GM12878 (cell line): ENCODE data around the gene RB1. TPM values are rescaled to one million over a fixed set of nuclear protein-coding genes. Genes with fewer than 3 reads are reported as not detected.

Source experiments
- ATAC-seq: fragments of 200-7000 bp; cut with Tn5 transposase; 3 replicates; pipeline ENCODE4 v1.9.1; 2020; ENCODE audit warnings: mild to moderate bottlenecking, moderate library complexity
- BruUV-seq: library from RNA; stranded (reverse); fragments of 400-500 nt; replicated peaks from 2 replicates; lab custom pipeline; 2021; lab: Mats Ljungman, UMichigan
- CTCF ChIA-PET: fragments of 300-600 bp; sonication (Branson Sonifier 250); formaldehyde crosslinking; extraction: SDS; loops from one replicate; lab custom pipeline; 2021; ENCODE audit warnings: inconsistent platforms; lab: Yijun Ruan, JAX
- POLR2A ChIA-PET: fragments of 350-600 bp; formaldehyde crosslinking; extraction: SDS; loops from one replicate; lab custom pipeline; 2021; ENCODE audit warnings: inconsistent platforms; lab: Charles Lee
- RAD21 ChIA-PET: fragments of 300-600 bp; sonication (Branson Sonifier 250); formaldehyde crosslinking; loops from one replicate; lab custom pipeline; 2023; ENCODE audit warnings: antibody characterized with exemption; ENCODE audit not compliant: unreplicated experiment; lab: Charles Lee
- SMC1A ChIA-PET: fragments of 300-600 bp; sonication (Branson Sonifier 250); formaldehyde crosslinking; loops from one replicate; lab custom pipeline; 2023; ENCODE audit not compliant: unreplicated experiment, uncharacterized antibody; lab: Charles Lee
- DNase-seq: peaks from one replicate; pipeline ENCODE4 v3.0.0-alpha.2; 2011; ENCODE audit warnings: low read depth, low spot score
- FAIRE-seq: peaks from 3 replicates; lab custom pipeline; 2011; peaks lifted over from hg19 to GRCh38; lab: Jason Lieb, UNC
- H2AFZ ChIP-seq: 2 replicates; pipeline ENCODE4 v1.6.0; 2011; ENCODE audit warnings: low read depth, low read length, control low read depth; ENCODE audit not compliant: control insufficient read depth
- H3K27ac ChIP-seq: 2 replicates; pipeline ENCODE4 v1.5.1; 2011; ENCODE audit warnings: control low read depth; ENCODE audit not compliant: control insufficient read depth, insufficient read depth
- H3K27me3 ChIP-seq, 2 experiments: replicated peaks in 1 of 2; 2 replicates each; pipeline versions ENCODE4 v1.6.0 to v1.6.1; 2011; ENCODE audit warnings: low read length in 1 of 2; ENCODE audit not compliant: control insufficient read depth in 2 of 2, insufficient read depth in 2 of 2
- H3K36me3 ChIP-seq, 2 experiments: 2 replicates each; pipeline ENCODE4 v1.5.1; 2011; ENCODE audit warnings: low read length in 1 of 2; ENCODE audit not compliant: control insufficient read depth in 2 of 2, insufficient read depth in 2 of 2
- H3K4me1 ChIP-seq: 2 replicates; pipeline ENCODE4 v1.6.1; 2011; ENCODE audit warnings: mild to moderate bottlenecking, low read length, moderate library complexity, mixed read lengths; ENCODE audit not compliant: control insufficient read depth, insufficient read depth
- H3K4me2 ChIP-seq: 2 replicates; pipeline ENCODE4 v1.6.0; 2011; ENCODE audit warnings: control low read depth; ENCODE audit not compliant: control insufficient read depth, insufficient read depth
- H3K4me3 ChIP-seq: fragments of 200-600 bp; sonication (generic); 2 replicates; pipeline ENCODE4 v1.5.1; 2016
- H3K79me2 ChIP-seq: 2 replicates; pipeline ENCODE4 v1.6.0; 2011; ENCODE audit warnings: low read length; ENCODE audit not compliant: control insufficient read depth, insufficient read depth
- H3K9ac ChIP-seq: 2 replicates; pipeline ENCODE4 v1.8.0; 2011; ENCODE audit warnings: low read length, control low read depth, mixed read lengths; ENCODE audit not compliant: control insufficient read depth, insufficient read depth
- H3K9me3 ChIP-seq: replicated peaks from 3 replicates; pipeline ENCODE4 v1.5.1; 2011; ENCODE audit warnings: mild to moderate bottlenecking, low read length; ENCODE audit not compliant: control insufficient read depth, insufficient read depth
- H4K20me1 ChIP-seq: 2 replicates; pipeline ENCODE4 v1.6.0; 2011; ENCODE audit not compliant: control insufficient read depth, insufficient read depth
- ASH2L ChIP-seq: fragments of 300-600, 200-600 bp; sonication (generic); IDR thresholded peaks from 2 replicates; pipeline ENCODE4 v1.6.1; 2017; ENCODE audit warnings: low read depth, mild to moderate bottlenecking, borderline replicate concordance
- BACH1 ChIP-seq: fragments of 450-650 bp; IDR thresholded peaks from 2 replicates; pipeline ENCODE4 v1.6.1; 2017; ENCODE audit warnings: mild to moderate bottlenecking, borderline replicate concordance
- CREM ChIP-seq: IDR thresholded peaks from 2 replicates; pipeline ENCODE4 v1.6.1; 2014; ENCODE audit warnings: antibody characterized with exemption, low read depth
- GATAD2B ChIP-seq: fragments of 450-650 bp; conservative IDR thresholded peaks from 2 replicates; pipeline ENCODE4 v1.6.1; 2017; ENCODE audit warnings: low read depth, mild to moderate bottlenecking, moderate library complexity
- HDAC6 ChIP-seq: fragments of 200-600 bp; sonication (generic); IDR thresholded peaks from one replicate; pipeline ENCODE4 v1.8.0; 2017; ENCODE audit warnings: antibody characterized with exemption; ENCODE audit not compliant: unreplicated experiment
- NBN ChIP-seq: fragments of 450-650 bp; IDR thresholded peaks from 2 replicates; pipeline ENCODE4 v1.6.1; 2016
- NR2C2 ChIP-seq: IDR thresholded peaks from 2 replicates; pipeline ENCODE4 v1.6.1; 2011; ENCODE audit warnings: borderline replicate concordance, low read depth; ENCODE audit not compliant: control insufficient read depth, insufficient read length
- POLR2AphosphoS5 ChIP-seq: IDR thresholded peaks from 2 replicates; pipeline ENCODE4 v1.6.1; 2011; ENCODE audit warnings: mild to moderate bottlenecking, low read length, inconsistent platforms
- RAD21 ChIP-seq: IDR thresholded peaks from 2 replicates; pipeline ENCODE4 v1.6.1; 2011; ENCODE audit warnings: mild to moderate bottlenecking, low read depth, low read length, moderate library complexity; ENCODE audit not compliant: insufficient read depth
- SMC3 ChIP-seq: IDR thresholded peaks from 2 replicates; pipeline ENCODE4 v1.6.1; 2011; ENCODE audit warnings: low read length, improper control_type of control experiment, borderline replicate concordance
- ZNF24 ChIP-seq: fragments of 450-650 bp; IDR thresholded peaks from 2 replicates; pipeline ENCODE4 v1.6.1; 2017; ENCODE audit warnings: antibody characterized with exemption, mild to moderate bottlenecking
- WGBS: methylation state at CpG from one replicate; pipeline ENCODE4 v1.1.6; 2016; ENCODE audit warnings: low lambda C conversion rate; ENCODE audit not compliant: insufficient replicate concordance, insufficient coverage; ENCODE audit errors: missing lambda C conversion rate; 5-methylcytosine and 5-hydroxymethylcytosine counted together
- in situ Hi-C: fragments of 300-500 bp; cut with MboI; formaldehyde crosslinking; loops from 9 replicates; pipeline ENCODE4 v1.14.3; 2018; ENCODE audit warnings: mixed read lengths
- intact Hi-C: fragments of 100-400 bp; cut with micrococcal nuclease; formaldehyde crosslinking; loops from one replicate; pipeline ENCODE4 v1.14.2; 2022; ENCODE audit not compliant: unreplicated experiment
- polyA plus RNA-seq, 11 experiments: library from polyadenylated mRNA; depleted of rRNA in 4 of 11; unstranded in 6 of 11; stranded (reverse) in 5 of 11; fragments of >200 nt; fragmentation: Nextera tagmentation in 4 of 11; fragmentation: Illumina TruSeq in 1 of 11; extraction: Ambion mirVana in 4 of 11; extraction: Trizol in 1 of 11; gene quantifications; 1 replicate in 1 of 11; 2 replicates in 10 of 11; pipeline versions ENCODE4 v1.2.1 to v1.2.3, GENCODE V29; 2011 to 2016; ENCODE audit warnings: inconsistent platforms in 2 of 11, missing spikeins in 2 of 11, low read depth in 1 of 11
- total RNA-seq, 4 experiments: library from RNA; depleted of rRNA in 3 of 4; stranded (reverse); fragments of >200 nt in 3 of 4; fragmentation: Illumina TruSeq in 1 of 4; extraction: Trizol in 1 of 4; gene quantifications; 2 replicates each; pipeline versions ENCODE4 v1.2.1 to v1.2.3, GENCODE V29; 2013 to 2021
- TF ChIP-seq, protein P1 (sequence below): fragments of 450-650 bp; IDR thresholded peaks from 2 replicates; pipeline ENCODE4 v1.6.1; 2016; ENCODE audit warnings: mild to moderate bottlenecking
- TF ChIP-seq, protein P2 (sequence below): fragments of 450-650 bp; IDR thresholded peaks from 2 replicates; pipeline ENCODE4 v1.6.1; 2018; ENCODE audit warnings: mild to moderate bottlenecking, low read depth, moderate library complexity; ENCODE audit not compliant: partially characterized antibody
- TF ChIP-seq, protein P3 (sequence below): fragments of 150-350 bp; IDR thresholded peaks from 2 replicates; pipeline ENCODE4 v1.6.1; 2014; ENCODE audit warnings: mild to moderate bottlenecking, low read depth, low read length
- TF ChIP-seq, protein P4 (sequence below): IDR thresholded peaks from 2 replicates; pipeline ENCODE4 v1.6.1; 2011; ENCODE audit warnings: borderline replicate concordance, low read depth, mild to moderate bottlenecking, moderate library complexity, mixed read lengths, low read length; ENCODE audit not compliant: insufficient read depth; ENCODE audit errors: extremely low read length
- TF ChIP-seq, protein P5 (sequence below): IDR thresholded peaks from 2 replicates; pipeline ENCODE4 v1.6.1; 2012; ENCODE audit warnings: low read depth, low read length, improper control_type of control experiment

Gene RB1
- total and polyA plus RNA-seq, 10 of the 15 experiments (the other 5 are each of a cell fraction or from before 2014, with no cell fraction given): 2.8 to 45.0 (median 8.3) TPM

DNA sequence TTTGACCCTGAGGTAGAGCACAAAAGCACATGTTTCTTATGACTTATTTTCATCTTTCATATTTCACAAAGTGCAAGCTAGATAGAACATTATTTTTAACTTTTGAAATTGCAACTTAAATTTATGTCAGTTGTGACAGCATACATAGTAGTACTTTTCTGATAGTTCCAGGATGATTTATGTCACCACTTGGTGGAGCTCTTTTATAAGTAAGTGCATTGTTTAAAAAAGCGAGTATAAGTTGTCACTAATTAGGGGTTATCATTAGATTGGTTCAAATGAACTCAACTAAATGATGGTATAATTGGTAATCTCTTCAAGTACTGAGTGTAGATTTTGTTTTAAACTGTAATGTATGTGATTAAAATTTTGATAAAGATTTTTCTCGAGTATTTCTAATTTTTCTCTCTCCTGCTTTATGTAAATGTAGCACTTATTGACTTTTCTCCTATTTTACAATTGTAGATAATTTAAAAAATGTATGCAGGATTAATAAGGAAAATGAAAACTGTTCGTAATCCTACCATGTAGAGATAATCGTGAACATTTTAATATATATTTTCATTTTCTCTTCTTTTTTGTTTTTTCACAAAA, 31.1 kb downstream of the RB1 start:
- 71% methylated on average over 4 of the region's 4 CpGs for WGBS
- peak; percentile 65 for FAIRE-seq
- H3K4me1 ChIP-seq: no peaks in the 10 kb centered on the region; the same call in 1 of the 2 replicates
- H3K9ac ChIP-seq: no peak overlapping the region
- H4K20me1 ChIP-seq: no peaks in the 10 kb centered on the region
- no TSS peak for BruUV-seq
- CTCF ChIA-PET: interaction anchor here (0.8 to 6.4 kb wide), 28 partner anchors 10 to 435 kb away, joined by 3 to 191 read pairs (median 5); partner anchors contain the start of gene RCBTB2
- in situ Hi-C loops (loop anchor here (5.0 to 10.0 kb wide), 2 partner anchors 248 to 430 kb away; no protein-coding TSS in a partner anchor), intact Hi-C loops (loop anchor here (1.0 to 10.0 kb wide), 5 partner anchors 210 to 435 kb away; partner anchors contain the start of gene CYSLTR2)
- no peak overlapping the region for H3K27ac ChIP-seq
- peaks cover 4% of the 10 kb centered on the region; the same call in 2 of the 3 replicates for H3K9me3 ChIP-seq
- RAD21 ChIA-PET: interaction anchor here (0.7 to 6.2 kb wide), 15 partner anchors 10 to 435 kb away, joined by 3 to 141 read pairs (median 5); partner anchors contain the start of gene LPAR6
- no peaks in the 10 kb centered on the region; the same call in 1 of the 2 replicates for H3K79me2 ChIP-seq
- SMC1A ChIA-PET: interaction anchor here (0.7 to 5.9 kb wide), 30 partner anchors 10 to 434 kb away, joined by 3 to 131 read pairs (median 4); partner anchors contain the start of gene RCBTB2
- no peak overlapping the region for H3K4me3 ChIP-seq
- peak; percentile 24 for DNase-seq
- H2AFZ ChIP-seq: no peak overlapping the region
- H3K36me3 ChIP-seq: no peaks in the 10 kb centered on the region; a peak in 1 of 4 replicates
- peak; percentile 86 for ATAC-seq
- POLR2A ChIA-PET: interaction anchor here (0.8 kb wide), 1 partner anchor 227 kb away, joined by 3 read pairs; no protein-coding TSS in a partner anchor
- H3K4me2 ChIP-seq: no peak overlapping the region
- no peaks in the 10 kb centered on the region for H3K27me3 ChIP-seq
- TF ChIP-seq HDAC6 (no peak), CREM (no peak), BACH1 (no peak), NR2C2 (no peak), ZNF24 (no peak), GATAD2B (no peak), SMC3 (peak; percentile 84), RAD21 (peak; percentile 92), NBN (no peak), ASH2L (no peak), POLR2AphosphoS5 (no peak)
- TF ChIP-seq, protein P1, sequence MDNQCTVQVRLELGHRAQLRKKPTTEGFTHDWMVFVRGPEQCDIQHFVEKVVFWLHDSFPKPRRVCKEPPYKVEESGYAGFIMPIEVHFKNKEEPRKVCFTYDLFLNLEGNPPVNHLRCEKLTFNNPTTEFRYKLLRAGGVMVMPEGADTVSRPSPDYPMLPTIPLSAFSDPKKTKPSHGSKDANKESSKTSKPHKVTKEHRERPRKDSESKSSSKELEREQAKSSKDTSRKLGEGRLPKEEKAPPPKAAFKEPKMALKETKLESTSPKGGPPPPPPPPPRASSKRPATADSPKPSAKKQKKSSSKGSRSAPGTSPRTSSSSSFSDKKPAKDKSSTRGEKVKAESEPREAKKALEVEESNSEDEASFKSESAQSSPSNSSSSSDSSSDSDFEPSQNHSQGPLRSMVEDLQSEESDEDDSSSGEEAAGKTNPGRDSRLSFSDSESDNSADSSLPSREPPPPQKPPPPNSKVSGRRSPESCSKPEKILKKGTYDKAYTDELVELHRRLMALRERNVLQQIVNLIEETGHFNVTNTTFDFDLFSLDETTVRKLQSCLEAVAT: no peak
- TF ChIP-seq, protein P2, sequence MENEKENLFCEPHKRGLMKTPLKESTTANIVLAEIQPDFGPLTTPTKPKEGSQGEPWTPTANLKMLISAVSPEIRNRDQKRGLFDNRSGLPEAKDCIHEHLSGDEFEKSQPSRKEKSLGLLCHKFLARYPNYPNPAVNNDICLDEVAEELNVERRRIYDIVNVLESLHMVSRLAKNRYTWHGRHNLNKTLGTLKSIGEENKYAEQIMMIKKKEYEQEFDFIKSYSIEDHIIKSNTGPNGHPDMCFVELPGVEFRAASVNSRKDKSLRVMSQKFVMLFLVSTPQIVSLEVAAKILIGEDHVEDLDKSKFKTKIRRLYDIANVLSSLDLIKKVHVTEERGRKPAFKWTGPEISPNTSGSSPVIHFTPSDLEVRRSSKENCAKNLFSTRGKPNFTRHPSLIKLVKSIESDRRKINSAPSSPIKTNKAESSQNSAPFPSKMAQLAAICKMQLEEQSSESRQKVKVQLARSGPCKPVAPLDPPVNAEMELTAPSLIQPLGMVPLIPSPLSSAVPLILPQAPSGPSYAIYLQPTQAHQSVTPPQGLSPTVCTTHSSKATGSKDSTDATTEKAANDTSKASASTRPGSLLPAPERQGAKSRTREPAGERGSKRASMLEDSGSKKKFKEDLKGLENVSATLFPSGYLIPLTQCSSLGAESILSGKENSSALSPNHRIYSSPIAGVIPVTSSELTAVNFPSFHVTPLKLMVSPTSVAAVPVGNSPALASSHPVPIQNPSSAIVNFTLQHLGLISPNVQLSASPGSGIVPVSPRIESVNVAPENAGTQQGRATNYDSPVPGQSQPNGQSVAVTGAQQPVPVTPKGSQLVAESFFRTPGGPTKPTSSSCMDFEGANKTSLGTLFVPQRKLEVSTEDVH: no peak
- TF ChIP-seq, protein P3, sequence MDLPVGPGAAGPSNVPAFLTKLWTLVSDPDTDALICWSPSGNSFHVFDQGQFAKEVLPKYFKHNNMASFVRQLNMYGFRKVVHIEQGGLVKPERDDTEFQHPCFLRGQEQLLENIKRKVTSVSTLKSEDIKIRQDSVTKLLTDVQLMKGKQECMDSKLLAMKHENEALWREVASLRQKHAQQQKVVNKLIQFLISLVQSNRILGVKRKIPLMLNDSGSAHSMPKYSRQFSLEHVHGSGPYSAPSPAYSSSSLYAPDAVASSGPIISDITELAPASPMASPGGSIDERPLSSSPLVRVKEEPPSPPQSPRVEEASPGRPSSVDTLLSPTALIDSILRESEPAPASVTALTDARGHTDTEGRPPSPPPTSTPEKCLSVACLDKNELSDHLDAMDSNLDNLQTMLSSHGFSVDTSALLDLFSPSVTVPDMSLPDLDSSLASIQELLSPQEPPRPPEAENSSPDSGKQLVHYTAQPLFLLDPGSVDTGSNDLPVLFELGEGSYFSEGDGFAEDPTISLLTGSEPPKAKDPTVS: no peak
- TF ChIP-seq, protein P4, sequence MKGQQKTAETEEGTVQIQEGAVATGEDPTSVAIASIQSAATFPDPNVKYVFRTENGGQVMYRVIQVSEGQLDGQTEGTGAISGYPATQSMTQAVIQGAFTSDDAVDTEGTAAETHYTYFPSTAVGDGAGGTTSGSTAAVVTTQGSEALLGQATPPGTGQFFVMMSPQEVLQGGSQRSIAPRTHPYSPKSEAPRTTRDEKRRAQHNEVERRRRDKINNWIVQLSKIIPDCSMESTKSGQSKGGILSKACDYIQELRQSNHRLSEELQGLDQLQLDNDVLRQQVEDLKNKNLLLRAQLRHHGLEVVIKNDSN: no peak
- TF ChIP-seq, protein P5, sequence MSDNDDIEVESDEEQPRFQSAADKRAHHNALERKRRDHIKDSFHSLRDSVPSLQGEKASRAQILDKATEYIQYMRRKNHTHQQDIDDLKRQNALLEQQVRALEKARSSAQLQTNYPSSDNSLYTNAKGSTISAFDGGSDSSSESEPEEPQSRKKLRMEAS: no peak
